PC-9 (cell line): Measurements from ENCODE around the gene PTH. TPM values are rescaled to one million over a fixed set of nuclear protein-coding genes. Genes with fewer than 3 reads are reported as not detected.

Source experiments
- BruUV-seq: library from RNA; stranded (reverse); fragments of 400-500 nt; replicated peaks from 2 replicates; lab custom pipeline; 2021; lab: Mats Ljungman, UMichigan
- CTCF ChIA-PET: fragments of 300-600 bp; sonication (Branson Sonifier 250); formaldehyde crosslinking; loops from one replicate; lab custom pipeline; 2022; ENCODE audit warnings: antibody characterized with exemption; lab: Charles Lee
- POLR2A ChIA-PET: fragments of 300-600 bp; sonication (Branson Sonifier 250); formaldehyde crosslinking; loops from one replicate; lab custom pipeline; 2022; ENCODE audit warnings: antibody characterized with exemption; ENCODE audit not compliant: unreplicated experiment; lab: Charles Lee
- DNase-seq, 2 experiments: peaks; one replicate each; pipeline versions ENCODE4 v3.0.0 to v3.0.0-alpha.2; 2015 to 2022; ENCODE audit warnings: mixed read lengths in 1 of 2
- H2AFZ ChIP-seq: fragments of 200-600 bp; sonication (generic); 2 replicates; pipeline ENCODE4 v1.8.1; 2017; ENCODE audit warnings: antibody characterized with exemption
- H3F3A ChIP-seq: fragments of 200-600 bp; sonication (generic); 2 replicates; pipeline ENCODE4 v1.8.1; 2017; ENCODE audit warnings: antibody characterized with exemption, mild to moderate bottlenecking, low read depth; ENCODE audit not compliant: insufficient read depth
- H3K27ac ChIP-seq: fragments of 200-600 bp; sonication (generic); 2 replicates; pipeline ENCODE4 v1.6.1; 2016; ENCODE audit warnings: mixed run types
- H3K27me3 ChIP-seq: fragments of 200-600 bp; sonication (generic); 2 replicates; pipeline ENCODE4 v1.6.1; 2016; ENCODE audit warnings: low read depth, mixed run types; ENCODE audit not compliant: insufficient read depth
- H3K36me3 ChIP-seq: fragments of 200-600 bp; sonication (generic); 2 replicates; pipeline ENCODE4 v1.6.1; 2016; ENCODE audit warnings: low read depth, mixed run types
- H3K4me1 ChIP-seq: fragments of 200-600 bp; sonication (generic); replicated peaks from 2 replicates; pipeline ENCODE4 v1.6.1; 2016; ENCODE audit warnings: mixed run types; ENCODE audit not compliant: insufficient read depth
- H3K4me2 ChIP-seq: fragments of 200-600 bp; sonication (generic); 2 replicates; pipeline ENCODE4 v1.6.1; 2017; ENCODE audit warnings: mixed run types
- H3K4me3 ChIP-seq: fragments of 200-600 bp; sonication (generic); 2 replicates; pipeline ENCODE4 v1.6.1; 2016; ENCODE audit warnings: mixed run types
- H3K79me2 ChIP-seq: fragments of 200-600 bp; sonication (generic); 2 replicates; pipeline ENCODE4 v1.6.1; 2017; ENCODE audit warnings: low read depth, mixed run types
- H3K9me2 ChIP-seq: fragments of 200-600 bp; sonication (generic); 2 replicates; pipeline ENCODE4 v1.8.1; 2017; ENCODE audit warnings: mild to moderate bottlenecking; ENCODE audit not compliant: insufficient read depth
- H3K9me3 ChIP-seq: fragments of 200-600 bp; sonication (generic); 2 replicates; pipeline ENCODE4 v1.8.1; 2016; ENCODE audit warnings: low read depth; ENCODE audit not compliant: insufficient read depth
- H4K20me1 ChIP-seq: fragments of 200-600 bp; sonication (generic); 2 replicates; pipeline ENCODE4 v1.8.1; 2017; ENCODE audit not compliant: insufficient read depth
- EZH2 ChIP-seq: fragments of 200-600 bp; sonication (generic); IDR thresholded peaks from 2 replicates; pipeline ENCODE4 v1.8.0; 2017; ENCODE audit warnings: antibody characterized with exemption, low read depth
- intact Hi-C: fragments of 100-400 bp; cut with micrococcal nuclease; formaldehyde crosslinking; loops from one replicate; pipeline ENCODE4 v1.10.0; 2022; ENCODE audit not compliant: unreplicated experiment
- total RNA-seq: library from RNA; stranded (reverse); gene quantifications from 2 replicates; pipeline ENCODE4 v1.2.3, GENCODE V29; 2021
- TF ChIP-seq, protein P1 (sequence below): fragments of 200-600 bp; sonication (generic); conservative IDR thresholded peaks from 2 replicates; pipeline ENCODE4 v1.6.1; 2017; ENCODE audit warnings: mixed run types, antibody characterized with exemption, mild to moderate bottlenecking, moderate library complexity

The PTH gene
- total RNA-seq, 1 experiment from 2014 or later: not detected

DNA sequence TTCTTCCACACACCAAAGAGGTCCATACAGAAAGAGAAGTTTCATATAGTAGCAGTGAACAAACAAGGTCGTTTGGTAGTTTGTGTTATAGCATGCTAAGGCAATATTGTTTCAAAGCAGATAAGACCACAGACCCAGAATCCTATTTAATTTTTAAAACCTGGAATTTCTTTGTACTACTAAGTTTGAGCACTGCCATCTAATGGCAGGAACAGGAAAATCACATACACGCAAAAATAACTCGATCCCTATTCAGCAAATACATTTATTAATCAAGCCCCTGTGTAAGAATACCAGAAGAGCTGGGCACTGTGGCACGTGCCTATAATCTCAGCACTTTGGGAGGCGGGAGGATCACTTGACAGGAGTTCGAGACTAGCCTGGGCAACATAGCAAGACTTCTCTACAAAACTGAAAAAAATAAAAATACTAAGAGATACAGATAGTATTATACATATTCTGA is 29.9 kb downstream of the PTH start:
- CTCF ChIA-PET: interaction anchor here (0.7 kb wide), 1 partner anchor 1437 kb away, joined by 4 read pairs; no protein-coding TSS in a partner anchor

DNA sequence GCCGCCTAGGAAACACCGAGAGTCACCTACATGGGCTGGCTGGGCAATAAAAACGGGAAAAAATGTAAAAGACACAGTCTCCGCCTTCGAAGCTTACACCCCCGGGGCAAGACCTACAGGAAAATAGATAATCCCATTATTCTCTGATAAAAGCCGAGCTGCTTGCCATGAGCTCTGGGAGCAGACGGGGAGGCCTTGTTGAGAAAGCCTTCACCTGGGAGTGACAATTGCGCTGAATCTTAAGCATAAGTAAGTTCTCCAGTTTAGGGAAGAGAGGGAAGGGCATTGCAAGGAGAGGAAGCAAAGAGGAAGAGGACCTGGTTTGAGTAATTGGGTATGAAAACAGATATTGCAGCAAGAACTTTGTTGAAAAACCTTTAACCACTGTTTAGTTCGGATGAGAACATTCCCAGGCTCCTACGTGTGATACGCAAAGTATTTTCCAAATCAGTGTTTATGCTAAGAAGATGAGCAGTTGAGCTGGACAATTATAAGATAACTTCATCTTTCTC is 32.0 kb downstream of the PTH start:
- Histone ChIP-seq H3K27ac (peak overlapping the region; percentile 68), H3F3A (peaks cover 15% of the 10 kb centered on the region), H3K79me2 (peaks cover 34% of the 10 kb centered on the region), H3K36me3 (no peaks in the 10 kb centered on the region), H4K20me1 (no peaks in the 10 kb centered on the region), H3K4me3 (peak overlapping the region; percentile 94), H3K4me2 (peak overlapping the region; percentile 98), H3K4me1 (peaks cover 20% of the 10 kb centered on the region), H3K9me3 (no peaks in the 10 kb centered on the region), H3K9me2 (no peaks in the 10 kb centered on the region), H3K27me3 (no peaks in the 10 kb centered on the region), H2AFZ (peak overlapping the region; percentile 98)
- POLR2A ChIA-PET: interaction anchor here (0.6 to 0.8 kb wide), 4 partner anchors 16 to 280 kb away, joined by 3 to 5 read pairs (median 3); no protein-coding TSS in a partner anchor
- DNase-seq: no peak
- CTCF ChIA-PET: interaction anchor here (0.6 kb wide), 1 partner anchor 491 kb away, joined by 5 read pairs; no protein-coding TSS in a partner anchor
- intact Hi-C loops: loop anchor here (2.0 to 10.0 kb wide), 2 partner anchors 129 to 205 kb away; partner anchors contain the start of gene FAR1
- no TSS peak for BruUV-seq
- TF ChIP-seq, protein P1, sequence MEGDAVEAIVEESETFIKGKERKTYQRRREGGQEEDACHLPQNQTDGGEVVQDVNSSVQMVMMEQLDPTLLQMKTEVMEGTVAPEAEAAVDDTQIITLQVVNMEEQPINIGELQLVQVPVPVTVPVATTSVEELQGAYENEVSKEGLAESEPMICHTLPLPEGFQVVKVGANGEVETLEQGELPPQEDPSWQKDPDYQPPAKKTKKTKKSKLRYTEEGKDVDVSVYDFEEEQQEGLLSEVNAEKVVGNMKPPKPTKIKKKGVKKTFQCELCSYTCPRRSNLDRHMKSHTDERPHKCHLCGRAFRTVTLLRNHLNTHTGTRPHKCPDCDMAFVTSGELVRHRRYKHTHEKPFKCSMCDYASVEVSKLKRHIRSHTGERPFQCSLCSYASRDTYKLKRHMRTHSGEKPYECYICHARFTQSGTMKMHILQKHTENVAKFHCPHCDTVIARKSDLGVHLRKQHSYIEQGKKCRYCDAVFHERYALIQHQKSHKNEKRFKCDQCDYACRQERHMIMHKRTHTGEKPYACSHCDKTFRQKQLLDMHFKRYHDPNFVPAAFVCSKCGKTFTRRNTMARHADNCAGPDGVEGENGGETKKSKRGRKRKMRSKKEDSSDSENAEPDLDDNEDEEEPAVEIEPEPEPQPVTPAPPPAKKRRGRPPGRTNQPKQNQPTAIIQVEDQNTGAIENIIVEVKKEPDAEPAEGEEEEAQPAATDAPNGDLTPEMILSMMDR: no peak
- TF ChIP-seq EZH2: no peak

More for the DNA sequence above, 29.9 kb downstream of the PTH start:
- TF ChIP-seq, protein P1: peak; percentile 64
- TF ChIP-seq EZH2: no peak
- Histone ChIP-seq H3K9me2 (no peaks in the 10 kb centered on the region), H3K4me3 (no peak overlapping the region), H3K79me2 (peaks cover 15% of the 10 kb centered on the region), H3K4me1 (peaks cover 17% of the 10 kb centered on the region), H2AFZ (no peak overlapping the region), H4K20me1 (no peaks in the 10 kb centered on the region), H3F3A (peaks cover 15% of the 10 kb centered on the region), H3K4me2 (no peak overlapping the region), H3K27me3 (no peaks in the 10 kb centered on the region), H3K27ac (no peak overlapping the region), H3K36me3 (no peaks in the 10 kb centered on the region), H3K9me3 (no peaks in the 10 kb centered on the region)
- POLR2A ChIA-PET: no interaction called here
- intact Hi-C loops: loop anchor here (10.0 kb wide), 1 partner anchor 131 kb away; no protein-coding TSS in a partner anchor
- BruUV-seq: no TSS peak
- peak; percentile 3 to 41 for DNase-seq

DNA sequence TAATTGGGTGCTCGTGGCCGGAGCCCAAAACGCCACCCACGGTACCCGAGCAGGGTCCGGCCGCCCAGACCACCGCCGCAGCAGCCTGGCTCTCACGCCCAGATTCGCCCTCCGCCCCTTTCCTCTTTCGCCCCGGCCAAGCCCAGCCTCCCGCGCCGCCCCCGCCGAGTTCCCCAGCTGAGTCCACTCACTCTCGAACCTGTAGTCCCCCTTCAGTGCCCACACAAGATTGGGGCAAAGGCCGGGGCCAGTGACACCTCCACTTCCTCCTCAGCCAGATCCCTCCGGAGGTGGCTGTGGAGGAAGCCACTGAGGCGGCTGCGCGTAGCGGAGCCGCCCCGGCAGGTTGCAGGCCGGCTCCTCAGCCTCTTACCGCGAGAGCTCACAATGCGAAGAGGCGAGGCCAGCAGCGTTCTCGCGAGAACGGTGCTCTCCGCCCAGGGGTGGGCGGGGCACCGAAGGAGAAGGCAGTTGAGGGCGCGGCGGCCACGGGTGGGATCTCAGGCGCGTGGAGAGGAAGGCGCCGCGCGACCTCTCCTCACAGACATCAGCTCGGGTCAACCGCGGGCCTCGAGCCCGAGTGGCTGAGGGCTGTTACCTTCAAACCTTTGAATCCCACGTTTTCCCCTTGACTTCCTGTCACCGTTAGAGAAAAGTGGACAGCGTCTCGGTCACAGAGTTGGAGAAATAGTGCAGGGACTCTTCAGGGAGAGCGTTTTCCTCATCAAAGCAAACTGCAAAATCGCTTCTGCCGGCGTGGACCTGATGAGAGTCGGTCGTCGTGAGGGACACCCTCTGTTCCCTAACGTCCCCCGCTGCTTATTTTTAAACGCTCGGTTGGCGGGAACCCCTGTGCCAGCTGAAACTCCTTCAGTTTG is 32.7 kb downstream of the PTH start, which contains the start of gene BTBD10:
BTBD10 (minus strand) TSS at position 322 of the 878 bp plus-strand sequence. CDS start 18,098 bp downstream, outside the sequence.
- DNase-seq: peak; percentile 84
- ChIA-PET POLR2A (interaction anchor here (0.6 to 0.9 kb wide), 10 partner anchors 17 to 1312 kb away, joined by 3 to 5 read pairs (median 3); partner anchors contain the start of gene FAR1), CTCF (interaction anchor here (0.6 to 0.7 kb wide), 2 partner anchors 490 to 764 kb away, joined by 3 to 5 read pairs; no protein-coding TSS in a partner anchor)
- peaks cover 39% of the 10 kb centered on the region for H3K79me2 ChIP-seq
- no peaks in the 10 kb centered on the region for H3K9me2 ChIP-seq
- H3K27ac ChIP-seq: peak within 1 kb of the TSS; percentile 68
- peak within 1 kb of the TSS; percentile 98 for H2AFZ ChIP-seq
- peak within 1 kb of the TSS; percentile 94 for H3K4me3 ChIP-seq
- H3K9me3 ChIP-seq: no peaks in the 10 kb centered on the region
- H3K4me2 ChIP-seq: peak within 1 kb of the TSS; percentile 98
- TF ChIP-seq, protein P1: no peak
- TF ChIP-seq EZH2: no peak
- intact Hi-C loops: loop anchor here (2.0 to 10.0 kb wide), 2 partner anchors 128 to 206 kb away; partner anchors contain the start of gene FAR1
- no peaks in the 10 kb centered on the region for H4K20me1 ChIP-seq
- H3K27me3 ChIP-seq: no peaks in the 10 kb centered on the region
- peaks cover 20% of the 10 kb centered on the region for H3K4me1 ChIP-seq
- TSS peak; percentile 98 for BruUV-seq
- H3F3A ChIP-seq: peaks cover 15% of the 10 kb centered on the region
- no peaks in the 10 kb centered on the region for H3K36me3 ChIP-seq
